Epidermal melanocyte (primary cell): Measurements from ENCODE around the gene EYA3.
"Not testable (repeated sequence)": the region's sequence is repeated elsewhere in the genome, so short reads cannot be mapped to it uniquely, and the experiment has no call there.

Experiments used
- DNase-seq: peaks from one replicate; pipeline ENCODE4 v3.0.0; 2011; ENCODE audit warnings: low spot score; ENCODE audit not compliant: insufficient read length

The EYA3 gene

GRCh38 chr1:28028873-28029654 lies 59.3 kb downstream of the EYA3 start:
- DNase-seq: no peak

- no peak for DNase-seq
Observed at GRCh38 chr1:28027660-28028059, 60.8 kb downstream of the EYA3 start.

GRCh38 chr1:28027238-28027637 lies 61.2 kb downstream of the EYA3 start:
- no peak for DNase-seq

- no peak for DNase-seq
Observed at GRCh38 chr1:28026329-28026728, 62.1 kb downstream of the EYA3 start.

GRCh38 chr1:28021064-28021463 lies 67.3 kb downstream of the EYA3 start:
- no peak for DNase-seq

- no peak for DNase-seq
Observed at GRCh38 chr1:28010969-28011368, 77.4 kb downstream of the EYA3 start.

- DNase-seq: not testable (repeated sequence)
Observed at GRCh38 chr1:28003117-28003516, 85.3 kb downstream of the EYA3 start.

GRCh38 chr1:28002600-28002999 lies 85.8 kb downstream of the EYA3 start:
- no peak for DNase-seq

- no peak for DNase-seq
Observed at GRCh38 chr1:27999055-27999454, 89.4 kb downstream of the EYA3 start.

GRCh38 chr1:27994526-27994925 lies 93.9 kb downstream of the EYA3 start:
- not testable (repeated sequence) for DNase-seq

GRCh38 chr1:27994060-27994459 lies 94.3 kb downstream of the EYA3 start:
- no peak for DNase-seq

- no peak for DNase-seq
Observed at GRCh38 chr1:27993241-27993640, 95.2 kb downstream of the EYA3 start.

GRCh38 chr1:27992276-27992675 lies 96.1 kb downstream of the EYA3 start:
- no peak for DNase-seq

GRCh38 chr1:27990920-27991537 lies 97.4 kb downstream of the EYA3 start:
- DNase-seq: no peak

- DNase-seq: no peak
Observed at GRCh38 chr1:27981145-27981544, 107.3 kb downstream of the EYA3 start.

- DNase-seq: no peak
Observed at GRCh38 chr1:27980216-27980845, 108.1 kb downstream of the EYA3 start.

GRCh38 chr1:27979859-27980201 lies 108.6 kb downstream of the EYA3 start:
- DNase-seq: no peak

GRCh38 chr1:27979151-27979858 lies 109.1 kb downstream of the EYA3 start:
- DNase-seq: peak; percentile 44

GRCh38 chr1:27974417-27974781 lies 114.0 kb downstream of the EYA3 start:
- DNase-seq: no peak

GRCh38 chr1:27973771-27974416 lies 114.5 kb downstream of the EYA3 start:
- DNase-seq: no peak

GRCh38 chr1:27972141-27972540 lies 116.3 kb downstream of the EYA3 start:
- DNase-seq: no peak

- no peak for DNase-seq
Observed at GRCh38 chr1:27971674-27972073, 116.7 kb downstream of the EYA3 start.
